H1 (cell line): ENCODE results near the gene TPSB2. TPM values are rescaled to one million over a fixed set of nuclear protein-coding genes. Genes with fewer than 3 reads are reported as not detected.

Experiments used
- CTCF ChIA-PET: fragments of 300-600 bp; sonication (Branson Sonifier 250); formaldehyde crosslinking; loops from one replicate; lab custom pipeline; 2021; ENCODE audit not compliant: partially characterized antibody; lab: Charles Lee
- POLR2A ChIA-PET: fragments of 300-600 bp; sonication (Branson Sonifier 250); formaldehyde crosslinking; loops from one replicate; lab custom pipeline; 2021; ENCODE audit warnings: inconsistent platforms; ENCODE audit not compliant: partially characterized antibody; lab: Charles Lee
- DNase-seq, 2 experiments: peaks; one replicate each; pipeline versions ENCODE4 v3.0.0 to v3.0.0-alpha.2; 2010 to 2022; ENCODE audit warnings: low spot score in 2 of 2, low read depth in 1 of 2, mixed read lengths in 1 of 2
- FAIRE-seq: peaks from 2 replicates; lab custom pipeline; 2011; peaks lifted over from hg19 to GRCh38; lab: Jason Lieb, UNC
- H2AFZ ChIP-seq: 2 replicates; pipeline ENCODE4 v1.8.1; 2012; ENCODE audit warnings: low read length, inconsistent platforms
- H2AK5ac ChIP-seq: 2 replicates; pipeline ENCODE4 v1.6.1; 2013; ENCODE audit warnings: low read depth, low read length
- H2BK120ac ChIP-seq: replicated peaks from 2 replicates; pipeline ENCODE3; 2013; ENCODE audit warnings: low read depth, low read length, inconsistent platforms
- H2BK12ac ChIP-seq: 2 replicates; pipeline ENCODE4 v1.6.1; 2013; ENCODE audit warnings: low read depth, low read length
- H2BK15ac ChIP-seq: 2 replicates; pipeline ENCODE4 v1.6.1; 2013; ENCODE audit warnings: low read length
- H2BK20ac ChIP-seq: 2 replicates; pipeline ENCODE4 v1.6.1; 2013; ENCODE audit warnings: low read length
- H2BK5ac ChIP-seq: 2 replicates; pipeline ENCODE4 v1.6.1; 2013; ENCODE audit warnings: low read depth, low read length
- H3K14ac ChIP-seq: 2 replicates; pipeline ENCODE4 v1.6.1; 2013; ENCODE audit warnings: inconsistent platforms; ENCODE audit not compliant: insufficient read length
- H3K18ac ChIP-seq: 2 replicates; pipeline ENCODE4 v1.6.1; 2013; ENCODE audit warnings: low read length; ENCODE audit errors: extremely low read depth
- H3K23ac ChIP-seq: 2 replicates; pipeline ENCODE4 v1.6.1; 2013; ENCODE audit warnings: inconsistent platforms; ENCODE audit not compliant: insufficient read length
- H3K23me2 ChIP-seq: 2 replicates; pipeline ENCODE4 v1.6.1; 2013; ENCODE audit warnings: low read depth, low read length
- H3K27ac ChIP-seq: 2 replicates; pipeline ENCODE4 v1.6.1; 2011; ENCODE audit warnings: low read depth, low read length, inconsistent platforms
- H3K27me3 ChIP-seq, 4 experiments: replicated peaks in 1 of 4; 1 replicate in 1 of 4; 2 replicates in 3 of 4; pipeline versions ENCODE4 v1.6.1 to v1.8.1; 2011 to 2013; ENCODE audit warnings: low read length in 3 of 4, mild to moderate bottlenecking in 3 of 4, inconsistent platforms in 2 of 4, mixed read lengths in 2 of 4, moderate library complexity in 1 of 4; ENCODE audit not compliant: control insufficient read depth in 3 of 4, insufficient read depth in 3 of 4; ENCODE audit errors: extremely low read depth in 1 of 4
- H3K36me3 ChIP-seq, 4 experiments: 2 replicates each; pipeline versions ENCODE4 v1.6.1 to v1.8.1; 2011 to 2013; ENCODE audit warnings: mild to moderate bottlenecking in 4 of 4, low read length in 3 of 4, moderate library complexity in 2 of 4, control low read depth in 1 of 4, inconsistent platforms in 1 of 4; ENCODE audit not compliant: insufficient read depth in 4 of 4, control insufficient read depth in 2 of 4
- H3K4ac ChIP-seq: replicated peaks from 2 replicates; pipeline ENCODE3; 2013; ENCODE audit warnings: low read length, low read depth, mixed read lengths, inconsistent platforms; ENCODE audit not compliant: insufficient read length
- H3K4me1 ChIP-seq, 4 experiments: replicated peaks in 1 of 4; 1 replicate in 1 of 4; 2 replicates in 3 of 4; pipeline versions ENCODE4 v1.6.1 to v1.8.1; 2011 to 2013; ENCODE audit warnings: low read length in 3 of 4, inconsistent platforms in 2 of 4, mixed read lengths in 1 of 4; ENCODE audit not compliant: insufficient read depth in 4 of 4, control insufficient read depth in 3 of 4
- H3K4me2 ChIP-seq, 2 experiments: 2 replicates each; pipeline versions ENCODE4 v1.6.1 to v1.8.1; 2011 to 2013; ENCODE audit warnings: low read depth in 2 of 2, low read length in 2 of 2, control low read depth in 1 of 2, inconsistent platforms in 1 of 2, mild to moderate bottlenecking in 1 of 2; ENCODE audit not compliant: insufficient read depth in 1 of 2
- H3K4me3 ChIP-seq, 4 experiments: fragments of 200-600, 300-600 bp in 1 of 4; sonication (generic), shearing (Covaris generic), sonication (Bioruptor Twin) in 1 of 4; 2 replicates each; pipeline versions ENCODE4 v1.5.1 to v1.8.1; 2011 to 2016; ENCODE audit warnings: low read length in 4 of 4, low read depth in 3 of 4, control low read depth in 2 of 4, inconsistent platforms in 2 of 4, mild to moderate bottlenecking in 2 of 4, mixed read lengths in 1 of 4, moderate library complexity in 1 of 4; ENCODE audit not compliant: insufficient read depth in 2 of 4; ENCODE audit errors: extremely low read depth in 1 of 4
- H3K56ac ChIP-seq: replicated peaks from 2 replicates; pipeline ENCODE3; 2013; ENCODE audit warnings: low read depth, mild to moderate bottlenecking, mixed read lengths, low read length, inconsistent platforms; ENCODE audit not compliant: insufficient read length
- H3K79me1 ChIP-seq: 2 replicates; pipeline ENCODE4 v1.6.1; 2013; ENCODE audit warnings: low read depth, low read length, control low read depth
- H3K79me2 ChIP-seq, 2 experiments: 2 replicates each; pipeline versions ENCODE4 v1.6.1 to v1.8.1; 2012 to 2013; ENCODE audit warnings: low read length in 2 of 2, mild to moderate bottlenecking in 2 of 2, inconsistent platforms in 1 of 2; ENCODE audit not compliant: insufficient read depth in 2 of 2, control insufficient read depth in 1 of 2
- H3K9ac ChIP-seq, 4 experiments: replicated peaks in 1 of 4; 1 replicate in 1 of 4; 2 replicates in 3 of 4; pipeline versions ENCODE4 v1.6.1 to v1.8.1; 2011 to 2013; ENCODE audit warnings: low read depth in 3 of 4, low read length in 3 of 4, control low read depth in 2 of 4, mild to moderate bottlenecking in 2 of 4, moderate library complexity in 2 of 4, inconsistent platforms in 1 of 4; ENCODE audit errors: extremely low read depth in 1 of 4
- H3K9me3 ChIP-seq, 2 experiments: 2 replicates each; pipeline versions ENCODE4 v1.6.1 to v1.8.1; 2012 to 2013; ENCODE audit warnings: mild to moderate bottlenecking in 2 of 2, moderate library complexity in 2 of 2, control low read depth in 1 of 2, inconsistent platforms in 1 of 2, low read depth in 1 of 2, low read length in 1 of 2, mixed read lengths in 1 of 2; ENCODE audit not compliant: insufficient read depth in 2 of 2
- H4K20me1 ChIP-seq, 2 experiments: replicated peaks in 1 of 2; 2 replicates each; pipeline versions ENCODE3 to v1.8.1; 2011 to 2013; ENCODE audit warnings: inconsistent platforms in 2 of 2, low read length in 2 of 2, mild to moderate bottlenecking in 1 of 2; ENCODE audit not compliant: insufficient read depth in 2 of 2, control insufficient read depth in 1 of 2
- H4K5ac ChIP-seq: 2 replicates; pipeline ENCODE4 v1.6.1; 2013; ENCODE audit warnings: low read length, low read depth, mixed read lengths, inconsistent platforms; ENCODE audit not compliant: insufficient read length
- H4K8ac ChIP-seq: 2 replicates; pipeline ENCODE4 v1.8.0; 2013; ENCODE audit warnings: mild to moderate bottlenecking, moderate library complexity, low read length, inconsistent platforms; ENCODE audit not compliant: insufficient read depth; ENCODE audit errors: extremely low read depth
- H4K91ac ChIP-seq: replicated peaks from 2 replicates; pipeline ENCODE3; 2013; ENCODE audit warnings: low read length, mixed read lengths, inconsistent platforms; ENCODE audit not compliant: insufficient read length
- CHD2 ChIP-seq: IDR thresholded peaks from 2 replicates; pipeline ENCODE4 v1.6.1; 2012; ENCODE audit warnings: low read length, improper control_type of control experiment
- CREB1 ChIP-seq: IDR thresholded peaks from 2 replicates; pipeline ENCODE4 v1.6.1; 2012; ENCODE audit warnings: inconsistent platforms
- CTCF ChIP-seq, 3 experiments: IDR thresholded peaks; 1 replicate in 2 of 3; 2 replicates in 1 of 3; pipeline versions ENCODE4 v1.5.1 to v1.6.1; 2011; ENCODE audit warnings: low read length in 3 of 3, mild to moderate bottlenecking in 3 of 3, inconsistent platforms in 2 of 3, low read depth in 1 of 3, moderate library complexity in 1 of 3; ENCODE audit not compliant: insufficient read depth in 1 of 3; ENCODE audit errors: control extremely low read depth in 1 of 3
- GABPA ChIP-seq: IDR thresholded peaks from 2 replicates; pipeline ENCODE4 v1.6.1; 2011; ENCODE audit warnings: mild to moderate bottlenecking, low read length, moderate library complexity, borderline replicate concordance; ENCODE audit not compliant: insufficient read depth
- KDM4A ChIP-seq: IDR thresholded peaks from one replicate; pipeline ENCODE4 v1.7.1; 2012; ENCODE audit warnings: low read depth, mild to moderate bottlenecking, moderate library complexity, low read length, inconsistent platforms; ENCODE audit not compliant: severe bottlenecking
- RAD21 ChIP-seq, 2 experiments: IDR thresholded peaks in 1 of 2; conservative IDR thresholded peaks in 1 of 2; 2 replicates each; pipeline ENCODE4 v1.6.1; 2011; ENCODE audit warnings: low read depth in 2 of 2, low read length in 2 of 2, improper control_type of control experiment in 1 of 2, inconsistent platforms in 1 of 2, mild to moderate bottlenecking in 1 of 2, moderate library complexity in 1 of 2
- WGBS, 2 experiments: shearing (Covaris generic) in 1 of 2; methylation state at CpG; one replicate each; pipeline versions ENCODE4 v1.1.6 to v1.1.7; 2013 to 2015; ENCODE audit warnings: low lambda C conversion rate in 2 of 2, mixed read lengths in 2 of 2, inconsistent platforms in 1 of 2, low coverage in 1 of 2, missing lambda C conversion rate in 1 of 2; ENCODE audit not compliant: insufficient replicate concordance in 2 of 2, insufficient coverage in 1 of 2, insufficient read length in 1 of 2; ENCODE audit errors: extremely low coverage in 1 of 2, missing lambda C conversion rate in 1 of 2; 5-methylcytosine and 5-hydroxymethylcytosine counted together
- polyA plus RNA-seq, 7 experiments: library from polyadenylated mRNA; depleted of rRNA in 3 of 7; stranded (reverse) in 5 of 7; unstranded in 2 of 7; fragments of >200 nt in 5 of 7; fragments of 200-250 nt in 2 of 7; gene quantifications; 1 replicate in 5 of 7; 2 replicates in 1 of 7; 4 replicates in 1 of 7; pipeline versions ENCODE4 v1.2.1 to v1.2.3, GENCODE V29; 2011 to 2013; ENCODE audit warnings: missing spikeins in 2 of 7, mixed read lengths in 2 of 7
- total RNA-seq: library from RNA; stranded (reverse); fragmentation: NEBNext Ultra II Directional; extraction: Animal tissue kit (Norgen Biotek cat#: 25700); gene quantifications from 2 replicates; pipeline ENCODE4 v1.2.1, GENCODE V29; 2021

The TPSB2 gene
- total and polyA plus RNA-seq, 2 of the 8 experiments (the other 6 are each of a cell fraction or from before 2014, with no cell fraction given): 0.08 TPM; not detected in 1

GRCh38 chr16:1181404-1182315 lies 48.3 kb downstream of the TPSB2 start:
- Histone ChIP-seq H3K27ac (no peak overlapping the region), H3K23ac (no peak overlapping the region), H3K79me2 (peaks cover 0 to 3% of the 10 kb centered on the region in 2 experiments; a peak in 1 of 4 replicates), H2BK15ac (no peak overlapping the region), H3K36me3 (no peaks in the 10 kb centered on the region; a peak in 1 of 8 replicates), H3K4me2 (no peak overlapping the region), H4K5ac (no peak overlapping the region), H2AK5ac (no peak overlapping the region), H2BK120ac (no peak overlapping the region), H3K4me1 (peaks cover 0 to 3% (median under 1%) of the 10 kb centered on the region in 4 experiments; a peak in 4 of 7 replicates), H2BK5ac (no peak overlapping the region), H2BK12ac (no peak overlapping the region), H4K20me1 (peaks cover 10 to 28% of the 10 kb centered on the region in 2 experiments), H4K91ac (no peak overlapping the region), H3K79me1 (peaks cover 7% of the 10 kb centered on the region), H3K9me3 (no peaks in the 10 kb centered on the region), H3K27me3 (no peaks in the 10 kb centered on the region), H3K18ac (no peak overlapping the region), H4K8ac (peak overlapping the region; percentile 79), H2AFZ (no peak overlapping the region), H3K56ac (no peak overlapping the region), H2BK20ac (no peak overlapping the region), H3K14ac (no peak overlapping the region), H3K23me2 (no peaks in the 10 kb centered on the region), H3K9ac (no peak overlapping the region), H3K4ac (no peak overlapping the region), H3K4me3 (no peak overlapping the region)
- TF ChIP-seq CHD2: no peak
- peak; percentile 32; the same call in 1 of the 2 replicates for TF ChIP-seq GABPA
- TF ChIP-seq KDM4A: no peak
- TF ChIP-seq RAD21 (IDR thresholded peaks at IDR 0.05 in 1 of 2, conservative IDR thresholded peaks at IDR 0.05 in 1 of 2; ENCODE audit: low read depth in 2 of 2, low read length in 2 of 2): peak; percentile 50 to 53; a peak in 3 of 4 replicates
- peak; percentile 40 to 54 (median 40) for TF ChIP-seq CTCF (IDR thresholded peaks at IDR 0.05; ENCODE audit: control extremely low read depth in 1 of 3, insufficient read depth in 1 of 3, low read depth in 1 of 3, low read length in 3 of 3)
- TF ChIP-seq CREB1: no peak
- CTCF ChIA-PET: interaction anchor here (0.9 to 4.7 kb wide), 13 partner anchors 9 to 121 kb away, joined by 3 to 16 read pairs (median 6); no protein-coding TSS in a partner anchor
- POLR2A ChIA-PET: interaction anchor here (1.0 to 1.5 kb wide), 5 partner anchors 10 to 26 kb away, joined by 3 to 4 read pairs (median 4); no protein-coding TSS in a partner anchor
- FAIRE-seq (no peak), DNase-seq (no peak)
- WGBS, 2 experiments: 92% methylated on average over 35 of the region's 39 CpGs; no CpG with 5 or more reads in 1 of the 2 experiments
